HG02885 (cell line): ENCODE results near the gene SH3GLB2.
"Not testable (repeated sequence)": the region's sequence is repeated elsewhere in the genome, so short reads cannot be mapped to it uniquely, and the experiment has no call there.

Experiments
- ATAC-seq: cut with Tn5 transposase; IDR thresholded peaks from one replicate; pipeline ENCODE4 v1.9.1; 2021; ENCODE audit warnings: mild to moderate bottlenecking; ENCODE audit not compliant: unreplicated experiment, poor library complexity

SH3GLB2 gene

GRCh38 chr9:129004173-129004572 is 24.0 kb downstream of the SH3GLB2 start:
- not testable (repeated sequence) for ATAC-seq

- no peak for ATAC-seq
Measured at GRCh38 chr9:129002992-129003391, 25.1 kb downstream of the SH3GLB2 start.

DNA sequence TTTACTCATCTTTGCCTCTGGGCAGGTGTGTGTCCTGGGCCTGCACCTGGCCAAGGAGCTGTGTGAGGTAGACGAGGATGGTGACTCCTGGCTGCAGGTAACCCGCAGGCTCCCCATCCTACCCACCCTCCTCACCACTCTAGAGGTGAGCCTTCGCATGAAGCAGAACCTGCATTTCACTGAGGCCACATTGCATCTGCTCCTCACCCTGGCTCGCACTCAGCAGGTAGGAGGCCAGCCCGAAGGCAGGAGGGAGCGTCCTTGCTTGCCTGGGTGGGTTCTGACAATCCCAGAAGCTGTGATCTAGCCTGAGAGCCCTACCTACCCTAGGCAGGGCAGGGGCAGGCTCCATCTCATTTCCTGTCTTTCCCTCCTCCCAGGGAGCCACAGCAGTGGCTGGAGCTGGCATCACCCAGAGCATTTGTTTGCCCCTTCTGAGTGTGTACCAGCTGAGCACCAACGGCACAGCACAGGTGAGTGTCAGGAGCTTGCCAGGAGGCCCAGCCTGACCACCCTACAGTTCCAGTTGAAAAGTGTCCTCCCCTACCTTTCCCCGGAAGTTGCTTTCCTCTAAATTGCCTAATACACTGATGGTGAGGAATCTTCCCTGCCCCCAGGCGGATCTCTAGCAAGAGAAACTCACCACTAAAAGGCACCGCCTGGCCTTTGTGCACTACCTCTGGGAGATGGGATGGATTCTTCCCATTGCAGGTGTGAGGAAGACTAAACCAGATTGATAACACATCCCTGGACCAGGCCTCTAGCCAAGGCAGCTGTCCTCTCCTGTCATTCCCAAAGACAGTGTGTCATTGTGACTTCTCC is 26.4 kb downstream of the SH3GLB2 start:
- no peak for ATAC-seq

GRCh38 chr9:128999581-129000206 is 28.4 kb downstream of the SH3GLB2 start:
- ATAC-seq: no peak

DNA sequence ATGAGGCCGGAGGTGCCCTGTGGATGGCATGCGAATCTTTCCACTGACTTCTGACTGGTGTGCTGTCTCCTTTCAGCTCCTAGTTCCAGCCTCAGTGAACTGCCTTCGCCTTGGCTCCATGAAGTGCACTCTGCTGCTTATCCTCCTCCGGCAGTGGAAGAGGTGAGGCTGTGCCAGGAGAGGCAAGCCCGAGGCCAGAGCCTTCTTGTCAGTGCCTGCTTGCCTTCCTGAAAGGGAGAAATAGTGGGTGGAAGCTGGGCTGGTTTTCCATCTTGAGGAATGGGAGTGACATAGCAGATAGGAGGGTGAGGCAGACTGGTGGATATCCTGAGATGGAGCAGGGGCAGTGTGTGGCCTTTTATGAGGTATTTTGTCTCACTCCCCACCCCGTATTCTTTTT is 29.7 kb downstream of the SH3GLB2 start:
- ATAC-seq: no peak

GRCh38 chr9:128995791-128996190 is 32.3 kb downstream of the SH3GLB2 start:
- ATAC-seq: no peak

DNA sequence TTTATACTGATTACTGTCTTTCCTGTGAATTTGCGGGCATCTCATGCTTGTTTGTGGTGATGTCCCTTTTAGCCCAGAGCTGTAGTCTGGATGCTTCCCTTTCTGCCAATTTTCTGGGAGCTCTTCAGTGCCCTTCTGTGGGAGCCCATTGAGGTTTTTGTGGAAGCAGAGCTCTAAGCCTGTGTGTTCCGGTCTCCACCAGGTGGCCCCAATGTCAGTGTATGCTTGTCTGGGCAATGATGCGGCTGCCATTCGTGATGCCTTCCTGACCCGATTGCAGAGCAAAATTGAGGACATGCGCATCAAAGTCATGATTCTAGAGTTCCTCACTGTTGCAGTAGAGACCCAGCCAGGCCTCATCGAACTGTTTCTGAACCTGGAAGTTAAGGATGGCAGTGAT is 35.1 kb downstream of the SH3GLB2 start:
- no peak for ATAC-seq

GRCh38 chr9:128987805-128988204 is 40.3 kb downstream of the SH3GLB2 start:
- no peak for ATAC-seq

DNA sequence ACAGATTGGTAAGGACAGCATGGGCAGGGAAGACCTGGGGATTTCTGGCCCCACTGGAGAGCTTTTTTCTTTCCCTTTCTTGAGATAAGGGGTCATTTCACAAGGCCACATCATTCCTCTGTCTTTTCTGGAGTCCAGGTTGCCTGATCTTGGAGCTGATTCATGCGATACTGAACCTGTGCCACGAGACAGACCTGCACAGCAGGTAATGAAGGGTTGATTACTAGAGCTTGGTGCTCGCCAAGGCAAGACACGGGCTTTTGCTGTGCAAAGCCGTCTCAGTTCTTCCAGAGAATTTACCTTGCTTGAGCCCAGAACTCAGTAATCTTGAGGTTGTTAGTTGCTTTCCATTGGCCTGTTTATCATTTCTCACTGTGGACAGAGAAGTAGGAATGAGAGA is 41.5 kb downstream of the SH3GLB2 start:
- no peak for ATAC-seq

- no peak for ATAC-seq
Measured at GRCh38 chr9:128983536-128983935, 44.6 kb downstream of the SH3GLB2 start.

DNA sequence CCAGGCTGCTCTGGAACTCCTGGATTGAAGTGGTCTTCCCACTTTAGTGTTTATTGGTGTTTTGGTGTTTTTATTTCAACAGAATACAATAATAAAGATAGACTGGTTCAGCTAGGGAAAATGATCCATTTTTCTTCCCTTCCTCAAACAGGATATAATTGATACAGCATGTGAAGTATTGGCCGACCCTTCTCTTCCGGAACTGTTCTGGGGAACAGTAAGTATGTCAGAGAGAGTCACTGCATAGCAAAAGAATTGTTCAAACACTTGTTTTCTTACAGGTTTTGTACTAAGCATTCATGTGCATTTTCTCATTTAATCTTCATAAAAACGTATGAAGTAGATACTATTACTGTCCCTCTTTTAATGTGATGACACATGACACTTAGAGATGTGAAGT is 49.0 kb downstream of the SH3GLB2 start:
- ATAC-seq: no peak

DNA sequence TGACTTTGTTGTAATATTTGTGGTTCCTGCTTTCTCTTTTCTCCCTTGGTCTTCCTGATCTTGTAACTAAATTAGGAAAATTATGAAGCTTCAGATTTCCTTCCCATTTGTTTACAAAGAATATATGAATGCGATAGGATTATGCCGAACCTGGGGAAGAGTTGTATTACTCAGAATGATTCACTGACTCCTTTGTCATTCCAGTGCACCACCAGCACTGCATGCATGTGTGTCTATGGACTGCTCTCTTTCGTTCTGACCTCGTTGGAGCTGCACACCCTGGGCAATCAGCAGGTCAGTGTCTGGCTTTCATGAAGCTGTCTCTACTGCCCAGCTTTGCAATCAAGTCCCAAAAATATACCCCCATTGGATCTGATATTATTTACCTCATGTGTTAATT is 55.2 kb downstream of the SH3GLB2 start:
- ATAC-seq: no peak

DNA sequence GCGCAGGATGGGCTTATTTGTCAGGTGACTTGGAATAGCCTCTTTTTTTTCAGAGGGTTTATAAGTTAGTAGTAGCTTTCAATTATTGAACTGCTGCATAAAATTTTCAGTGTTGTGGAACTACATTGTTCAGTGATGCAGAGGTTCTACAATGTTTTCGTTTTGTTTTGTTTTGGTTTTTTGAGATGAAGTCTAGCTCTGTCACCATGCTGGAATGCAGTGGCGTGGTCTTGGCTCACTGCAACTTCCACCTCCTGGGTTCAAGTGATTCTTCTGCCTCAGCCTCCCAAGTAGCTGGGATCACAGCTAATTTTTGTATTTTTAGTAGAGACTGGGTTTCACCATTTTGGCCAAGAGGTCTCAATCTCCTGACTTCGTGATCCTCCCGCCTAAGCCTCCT is 58.6 kb downstream of the SH3GLB2 start:
- no peak for ATAC-seq

- ATAC-seq: not testable (repeated sequence)
Measured at GRCh38 chr9:128961403-128961802, 66.7 kb downstream of the SH3GLB2 start.
